HepG2 (cell line): Measurements from ENCODE around the gene RAD54L. TPM values are rescaled to one million over a fixed set of nuclear protein-coding genes. Genes with fewer than 3 reads are reported as not detected.
A peak's percentile ranks its signal among the peaks of the same experiment; 100 is the strongest.

Experiments used
- AHR ChIP-seq: IDR thresholded peaks from 2 replicates; pipeline ENCODE4 v1.6.1; 2018; ENCODE audit warnings: missing genetic modification reagents, missing compliant biosample characterization
- CREBL2 ChIP-seq: sonication (generic); formaldehyde crosslinking; IDR thresholded peaks from 2 replicates; pipeline ENCODE4 v1.8.1; 2023; ENCODE audit warnings: missing genetic modification reagents, mild to moderate bottlenecking, borderline replicate concordance
- FOXK1 ChIP-seq: sonication (generic); formaldehyde crosslinking; IDR thresholded peaks from 2 replicates; pipeline ENCODE4 v1.4.0; 2020; ENCODE audit warnings: low read depth, missing genetic modification reagents, borderline replicate concordance
- FOXP1 ChIP-seq, 2 experiments: fragments of 450-650 bp in 1 of 2; IDR thresholded peaks; 2 replicates each; pipeline ENCODE4 v1.6.1; 2017 to 2018; ENCODE audit warnings: antibody characterized with exemption in 1 of 2
- GATAD1 ChIP-seq: IDR thresholded peaks from 2 replicates; pipeline ENCODE4 v1.6.1; 2016; ENCODE audit warnings: missing genetic modification reagents, missing compliant biosample characterization
- GLMP ChIP-seq: sonication (generic); formaldehyde crosslinking; IDR thresholded peaks from 2 replicates; pipeline ENCODE4 v1.9.0; 2021; ENCODE audit warnings: missing genetic modification reagents, mild to moderate bottlenecking, borderline replicate concordance
- GTF3A ChIP-seq: sonication (generic); formaldehyde crosslinking; conservative IDR thresholded peaks from 2 replicates; pipeline ENCODE4 v1.4.0; 2020; ENCODE audit warnings: mild to moderate bottlenecking, missing genetic modification reagents
- KAT7 ChIP-seq: IDR thresholded peaks from 2 replicates; pipeline ENCODE4 v1.6.1; 2018; ENCODE audit warnings: borderline replicate concordance, missing compliant biosample characterization
- MIER3 ChIP-seq: IDR thresholded peaks from 2 replicates; pipeline ENCODE4 v1.6.1; 2016; ENCODE audit warnings: missing compliant biosample characterization, borderline replicate concordance
- MLX ChIP-seq: IDR thresholded peaks from 2 replicates; pipeline ENCODE4 v1.6.1; 2016
- NR2F1 ChIP-seq, 2 experiments: fragments of 450-650 bp in 1 of 2; formaldehyde crosslinking in 1 of 2; IDR thresholded peaks; 2 replicates each; pipeline versions ENCODE4 v1.5.0 to v1.6.1; 2016 to 2020; ENCODE audit warnings: mild to moderate bottlenecking in 1 of 2, missing compliant biosample characterization in 1 of 2, missing genetic modification reagents in 1 of 2, moderate library complexity in 1 of 2
- PRDM4 ChIP-seq: sonication (generic); formaldehyde crosslinking; IDR thresholded peaks from 2 replicates; pipeline ENCODE4 v1.9.0; 2021; ENCODE audit warnings: missing genetic modification reagents, borderline replicate concordance
- RFX5 ChIP-seq: IDR thresholded peaks from 2 replicates; pipeline ENCODE4 v1.6.1; 2011; ENCODE audit warnings: low read depth, low read length, improper control_type of control experiment
- RXRA ChIP-seq: sonication (generic); formaldehyde crosslinking; IDR thresholded peaks from 2 replicates; pipeline ENCODE4 v1.5.1; 2020; ENCODE audit warnings: missing genetic modification reagents
- SETDB1 ChIP-seq: sonication (generic); formaldehyde crosslinking; IDR thresholded peaks from 2 replicates; pipeline ENCODE4 v1.5.1; 2020; ENCODE audit warnings: missing genetic modification reagents, mild to moderate bottlenecking, borderline replicate concordance
- SPEN ChIP-seq: sonication (generic); formaldehyde crosslinking; IDR thresholded peaks from 2 replicates; pipeline ENCODE4 v1.5.1; 2020; ENCODE audit warnings: low read depth, mild to moderate bottlenecking, missing genetic modification reagents
- ZBTB26 ChIP-seq: IDR thresholded peaks from 2 replicates; pipeline ENCODE4 v1.6.1; 2016; ENCODE audit warnings: missing compliant biosample characterization, missing genetic modification reagents, borderline replicate concordance
- ZC3H13 ChIP-seq: sonication (generic); formaldehyde crosslinking; IDR thresholded peaks from 2 replicates; pipeline ENCODE4 v1.8.1; 2023; ENCODE audit warnings: mild to moderate bottlenecking, missing genetic modification reagents, moderate library complexity
- ZNF225 ChIP-seq: sonication (generic); formaldehyde crosslinking; IDR thresholded peaks from 2 replicates; pipeline ENCODE4 v1.4.0; 2020; ENCODE audit warnings: mild to moderate bottlenecking, missing genetic modification reagents
- ZNF513 ChIP-seq: sonication (generic); formaldehyde crosslinking; conservative IDR thresholded peaks from 2 replicates; pipeline ENCODE4 v1.5.0; 2020; ENCODE audit warnings: missing genetic modification reagents
- ZNF746 ChIP-seq: sonication (generic); formaldehyde crosslinking; IDR thresholded peaks from 2 replicates; pipeline ENCODE4 v1.8.0; 2022; ENCODE audit warnings: mild to moderate bottlenecking, missing genetic modification reagents
- ZNF790 ChIP-seq: sonication (generic); formaldehyde crosslinking; IDR thresholded peaks from 2 replicates; pipeline ENCODE4 v1.8.0; 2022; ENCODE audit warnings: missing genetic modification reagents, mild to moderate bottlenecking, borderline replicate concordance
- polyA plus RNA-seq, 8 experiments: library from polyadenylated mRNA; depleted of rRNA in 3 of 8; stranded (reverse) in 7 of 8; unstranded in 1 of 8; fragments of >200 nt; fragmentation: Illumina TruSeq in 4 of 8; extraction: Trizol in 4 of 8; gene quantifications; 2 replicates each; pipeline versions ENCODE4 v1.2.1 to v1.2.3, GENCODE V29; 2011 to 2016; ENCODE audit warnings: low read depth in 4 of 8, missing spikeins in 1 of 8, mixed read lengths in 1 of 8; ENCODE audit not compliant: insufficient read depth in 1 of 8
- total RNA-seq, 5 experiments: library from RNA; depleted of rRNA; stranded (reverse); fragments of >200 nt; fragmentation: Illumina TruSeq; extraction: Trizol; gene quantifications; 2 replicates each; pipeline ENCODE4 v1.2.3, GENCODE V29; 2016; ENCODE audit warnings: low read depth in 1 of 5

The RAD54L gene
- total and polyA plus RNA-seq, 2 of the 13 experiments (the other 11 are each of a cell fraction or from before 2014, with no cell fraction given), result 10.2 to 30.0 TPM

- TF ChIP-seq NR2F1 (CRISPR knock-in tag; IDR thresholded peaks at IDR 0.05), result no peak
- TF ChIP-seq MLX (CRISPR knock-in tag), result 0 out of 2 replicates have a peak, but pooled peaks have one; percentile 44
- no peak for TF ChIP-seq FOXP1 (IDR thresholded peaks at IDR 0.05)
- no peak for TF ChIP-seq FOXP1 (CRISPR knock-in tag; IDR thresholded peaks at IDR 0.05)
- peak; percentile 72 for TF ChIP-seq RXRA (CRISPR knock-in tag)
- TF ChIP-seq SPEN, result peak; percentile 78
- TF ChIP-seq FOXK1 (CRISPR knock-in tag), result peak; percentile 90; the same call in 1 of the 2 replicates
- TF ChIP-seq MIER3 (CRISPR knock-in tag), result peak; percentile 79; the same call in 1 of the 2 replicates
- no peak for TF ChIP-seq PRDM4
- TF ChIP-seq SETDB1, result no peak
- peak; percentile 97 for TF ChIP-seq GATAD1 (CRISPR knock-in tag)
- no peak for TF ChIP-seq CREBL2 (CRISPR knock-in tag)
- 0 out of 2 replicates have a peak, but pooled peaks have one; percentile 30 for TF ChIP-seq ZBTB26 (CRISPR knock-in tag)
- TF ChIP-seq RFX5, result peak; percentile 53; the same call in 1 of the 2 replicates
- TF ChIP-seq KAT7 (CRISPR knock-in tag), result no peak
- no peak for TF ChIP-seq ZNF790 (CRISPR knock-in tag)
- peak; percentile 71; the same call in 1 of the 2 replicates for TF ChIP-seq AHR
- peak; percentile 95 for TF ChIP-seq ZC3H13
- TF ChIP-seq GLMP (CRISPR knock-in tag), result no peak
- no peak for TF ChIP-seq GTF3A (CRISPR knock-in tag)
- TF ChIP-seq ZNF225 (CRISPR knock-in tag), result no peak
- TF ChIP-seq ZNF746 (CRISPR knock-in tag), result peak; percentile 76; the same call in 1 of the 2 replicates
- TF ChIP-seq ZNF513, result no peak
Observed at GRCh38 chr1:46247436-46248121, at the start of gene RAD54L (continued).
